Measurements from ENCODE around the gene FFAR4. TPM values are rescaled to one million over a fixed set of nuclear protein-coding genes. Genes with fewer than 3 reads are reported as not detected.
A peak's percentile ranks its signal among the peaks of the same experiment; 100 is the strongest.

Gene FFAR4
- total RNA-seq (2021; fragmentation: NEBNext Ultra II Directional; extraction: Animal tissue kit (Norgen Biotek cat#: 25700)) (not detected in 2 replicates), polyA plus RNA-seq (2011; rRNA removed) (0.05 TPM in 1 of 2 replicates, not detected in the other), polyA minus RNA-seq (2011; rRNA and poly(A)+ RNA removed) (not detected in 2 replicates)
- not detected for polyA plus RNA-seq (2011; cell fraction: cytosol; rRNA removed)
- polyA plus RNA-seq (2011; cell fraction: nucleus; rRNA removed): not detected
- not detected in 4 replicates for polyA plus RNA-seq (2012, experiment 1 of 2)
- 0.04 TPM for polyA plus RNA-seq (2012, experiment 2 of 2)
- polyA plus RNA-seq (2013, experiment 1 of 2): not detected
- 0.02 TPM for polyA plus RNA-seq (2013, experiment 2 of 2)
- polyA minus RNA-seq (2011; cell fraction: cytosol; rRNA and poly(A)+ RNA removed): not detected
- polyA minus RNA-seq (2011; cell fraction: nucleus; rRNA and poly(A)+ RNA removed): not detected
- long read RNA-seq, experiment 1: 0 reads
- long read RNA-seq, experiment 2: 0 reads

- Histone ChIP-seq H2BK20ac (ENCODE audit: low read length) (no peak within 1 kb of the TSS), H3K4me1 (replicated peaks in 1 of 4; ENCODE audit: control insufficient read depth in 3 of 4, insufficient read depth in 4 of 4, low read length in 3 of 4) (peaks cover 3 to 9% (median 7%) of the 10 kb centered on the region in 4 experiments), H2AK5ac (ENCODE audit: low read depth, low read length) (no peak within 1 kb of the TSS), H3K9ac (replicated peaks in 1 of 4; ENCODE audit: extremely low read depth in 1 of 4, low read depth in 3 of 4, low read length in 3 of 4) (no peak within 1 kb of the TSS), H3K18ac (ENCODE audit: extremely low read depth, low read length) (peak within 1 kb of the TSS; percentile 24; the same call in 1 of the 2 replicates), H4K20me1 (replicated peaks in 1 of 2; ENCODE audit: control insufficient read depth in 1 of 2, insufficient read depth in 2 of 2, low read length in 2 of 2) (peaks cover 0 to 2% of the 10 kb centered on the region in 2 experiments), H3K79me1 (ENCODE audit: low read depth, low read length) (no peaks in the 10 kb centered on the region), H3K23me2 (ENCODE audit: low read depth, low read length) (peaks cover 4% of the 10 kb centered on the region; the same call in 1 of the 2 replicates), H3K79me2 (ENCODE audit: control insufficient read depth in 1 of 2, insufficient read depth in 2 of 2, low read length in 2 of 2) (no peaks in the 10 kb centered on the region), H2BK5ac (ENCODE audit: low read depth, low read length) (no peak within 1 kb of the TSS), H2BK15ac (ENCODE audit: low read length) (no peak within 1 kb of the TSS), H2BK120ac (replicated peaks; ENCODE audit: low read depth, low read length) (no peak within 1 kb of the TSS), H3K9me3 (ENCODE audit: insufficient read depth in 2 of 2, low read depth in 1 of 2, low read length in 1 of 2) (no peaks in the 10 kb centered on the region), H3K4me3 (ENCODE audit: extremely low read depth in 1 of 4, insufficient read depth in 2 of 4, low read depth in 3 of 4, low read length in 4 of 4) (peak within 1 kb of the TSS; percentile 42 to 65 (median 62)), H3K14ac (ENCODE audit: insufficient read length) (no peak within 1 kb of the TSS), H3K27ac (ENCODE audit: low read depth, low read length) (no peak within 1 kb of the TSS), H4K5ac (ENCODE audit: insufficient read length, low read depth, low read length) (no peak within 1 kb of the TSS), H4K8ac (ENCODE audit: extremely low read depth, insufficient read depth, low read length) (0 out of 2 replicates have a peak within 1 kb of the TSS, but pooled peaks have one; percentile 47), H3K23ac (ENCODE audit: insufficient read length) (no peak within 1 kb of the TSS), H3K4me2 (ENCODE audit: insufficient read depth in 1 of 2, low read depth in 2 of 2, low read length in 2 of 2) (peak within 1 kb of the TSS; percentile 91 to 99), H2AFZ (ENCODE audit: low read length) (peak within 1 kb of the TSS; percentile 70), H2BK12ac (ENCODE audit: low read depth, low read length) (no peak within 1 kb of the TSS), H3K27me3 (replicated peaks in 1 of 4; ENCODE audit: control insufficient read depth in 3 of 4, extremely low read depth in 1 of 4, insufficient read depth in 3 of 4, low read length in 3 of 4) (peaks cover 34 to 70% (median 61%) of the 10 kb centered on the region in 4 experiments), H3K36me3 (ENCODE audit: control insufficient read depth in 2 of 4, insufficient read depth in 4 of 4, low read length in 3 of 4) (no peaks in the 10 kb centered on the region; a peak in 1 of 8 replicates), H3K4ac (replicated peaks; ENCODE audit: insufficient read length, low read depth, low read length) (no peak within 1 kb of the TSS), H4K91ac (replicated peaks; ENCODE audit: insufficient read length, low read length) (no peak within 1 kb of the TSS), H3K56ac (replicated peaks; ENCODE audit: insufficient read length, low read depth, low read length) (no peak within 1 kb of the TSS)
- DNase-seq (ENCODE audit: low read depth in 1 of 2, low spot score in 2 of 2) (peak in 1 of 2 experiments; percentile 77), FAIRE-seq (no peak)
- POLR2A ChIA-PET (ENCODE audit: partially characterized antibody): interaction anchor here (1.1 kb wide), 1 partner anchor 24 kb away, joined by 3 read pairs; no protein-coding TSS in a partner anchor
- CTCF ChIA-PET (ENCODE audit: partially characterized antibody): interaction anchor here (0.8 to 4.9 kb wide), 3 partner anchors 13 to 24 kb away, joined by 3 to 43 read pairs (median 5); no protein-coding TSS in a partner anchor
- WGBS, 2 experiments (ENCODE audit: extremely low coverage in 1 of 2, insufficient coverage in 1 of 2, insufficient read length in 1 of 2, insufficient replicate concordance in 2 of 2, low coverage in 1 of 2, low lambda C conversion rate in 2 of 2, missing lambda C conversion rate in 1 of 2): 3% methylated on average over 65 of the region's 85 CpGs; no CpG with 5 or more reads in 1 of the 2 experiments
- TF ChIP-seq KDM4A (IDR thresholded peaks at IDR 0.05; ENCODE audit: low read depth, low read length, severe bottlenecking) (peak; percentile 95), ASH2L (IDR thresholded peaks at IDR 0.05; ENCODE audit: low read length) (peak; percentile 81), EZH2 (IDR thresholded peaks at IDR 0.05; ENCODE audit: low read depth, low read length, severe bottlenecking) (peak; percentile 97), SUZ12 (IDR thresholded peaks at IDR 0.05; ENCODE audit: low read length) (peak; percentile 99), PHF8 (conservative IDR thresholded peaks at IDR 0.05; ENCODE audit: low read depth, low read length) (no peak; the same call in 1 of the 2 replicates), CEBPB (IDR thresholded peaks at IDR 0.05; ENCODE audit: low read depth, low read length) (peak; percentile 96), EGR1 (IDR thresholded peaks at IDR 0.05; ENCODE audit: borderline replicate concordance, low read depth, low read length) (no peak), RNF2 (IDR thresholded peaks at IDR 0.05; ENCODE audit: borderline replicate concordance, low read depth, low read length, missing control alignments, poor library complexity, severe bottlenecking) (peak; percentile 83), CREB1 (IDR thresholded peaks at IDR 0.05) (peak; percentile 76)
Observed at GRCh38 chr10:93566435-93567276, at the start of gene FFAR4. FFAR4 (plus strand) TSS chr10:93566665; CDS start chr10:93566721, 56 bp downstream.

Data from H1 (cell line).